Raji (cell line): Measurements from ENCODE around the gene CCDC90B.

Experiments
- POLR2A ChIP-seq: IDR thresholded peaks from 2 replicates; pipeline ENCODE4 v1.6.1; 2011; ENCODE audit warnings: low read depth, low read length, control low read depth; ENCODE audit not compliant: insufficient read depth

Gene CCDC90B

DNA sequence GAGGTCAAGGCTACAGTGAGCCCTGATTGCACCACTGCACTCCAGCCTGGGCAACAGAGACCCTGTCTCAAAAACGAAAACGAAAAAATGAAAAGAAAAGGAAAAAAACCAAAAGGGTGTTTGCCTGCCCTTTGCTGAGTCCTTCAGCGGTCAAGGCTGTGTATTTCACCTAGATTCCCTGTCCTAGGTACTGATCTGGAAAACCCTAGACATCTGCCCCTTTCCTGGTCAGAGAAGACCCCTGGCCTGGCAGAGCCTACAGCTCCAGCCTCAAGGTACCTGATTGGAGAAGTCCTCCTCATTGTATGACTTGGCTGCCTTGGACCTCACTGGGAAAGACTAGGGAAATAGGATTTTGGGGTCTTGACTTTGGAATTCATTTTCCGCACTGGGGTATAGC is 8.0 kb upstream of the CCDC90B start:
- no peak for TF ChIP-seq POLR2A

DNA sequence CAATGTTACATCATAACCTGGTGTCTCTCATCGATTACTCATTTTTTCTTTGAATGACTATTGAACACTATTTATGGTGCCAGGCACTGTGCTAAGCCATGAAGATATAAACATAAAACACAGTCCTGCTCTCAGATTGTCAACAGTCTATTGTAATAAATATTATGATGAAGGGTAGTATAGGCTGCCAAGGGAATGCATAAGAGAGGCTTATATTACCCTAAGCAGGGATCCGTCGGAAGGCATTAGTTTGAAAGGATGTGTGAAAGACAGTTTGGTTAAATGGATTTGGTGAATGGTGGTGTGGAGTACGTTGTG is 7.2 kb upstream of the CCDC90B start:
- TF ChIP-seq POLR2A = no peak

DNA sequence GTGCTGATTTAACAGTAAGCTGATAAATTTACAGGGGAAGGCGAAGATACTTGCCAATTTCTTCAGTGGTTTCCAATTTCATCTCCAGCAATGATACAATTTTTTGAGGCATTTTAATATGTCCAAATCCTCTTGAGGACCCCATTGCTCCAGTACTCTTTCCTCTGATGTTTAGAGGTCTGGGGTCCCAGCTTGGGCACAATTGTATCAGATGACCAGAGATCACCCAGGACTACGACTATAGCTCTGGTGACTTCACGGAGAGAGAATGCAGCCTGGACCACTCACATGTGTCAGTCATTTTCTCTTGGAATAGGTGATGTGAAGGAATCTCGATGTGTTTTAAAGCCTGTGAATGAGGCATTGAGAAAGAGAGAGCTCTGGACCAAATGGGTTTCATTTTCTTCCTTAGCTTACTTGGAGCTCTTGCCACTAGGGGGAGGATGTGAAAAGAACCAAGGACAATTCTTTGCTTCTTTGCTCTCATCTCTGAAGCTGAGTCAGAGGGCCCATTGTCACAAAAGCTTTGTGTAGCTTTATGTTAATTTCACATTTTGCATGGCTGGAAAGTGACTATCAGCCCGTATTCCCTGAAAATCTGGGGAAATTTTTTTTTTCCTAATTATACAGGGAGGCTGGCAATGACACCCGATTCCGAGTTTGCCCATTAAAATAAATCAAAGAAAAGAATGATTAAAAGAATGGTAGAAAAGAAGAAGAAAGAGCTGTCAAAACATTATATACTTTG is 6.7 kb upstream of the CCDC90B start:
- no peak for TF ChIP-seq POLR2A

DNA sequence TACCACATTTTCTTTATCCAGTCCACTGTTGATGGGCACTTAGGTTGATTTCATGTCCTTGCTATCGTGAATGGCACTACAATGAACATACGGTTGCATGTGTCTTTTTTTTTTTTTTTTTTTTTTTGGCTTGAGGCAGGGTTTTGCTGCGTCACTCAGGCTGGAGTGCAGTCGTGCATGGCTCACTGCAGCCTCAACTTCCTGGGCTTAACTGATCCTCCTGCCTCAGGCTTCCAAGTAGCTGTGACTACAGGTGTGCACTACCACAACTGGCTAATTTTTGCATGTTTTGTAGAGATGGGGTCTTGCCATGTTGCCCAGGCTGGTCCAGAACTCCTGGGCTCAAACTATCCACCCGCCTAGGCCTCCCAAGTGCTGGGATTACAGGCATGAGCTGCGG is 1.5 kb upstream of the CCDC90B start:
- TF ChIP-seq POLR2A = peak; percentile 31; the same call in 1 of the 2 replicates

DNA sequence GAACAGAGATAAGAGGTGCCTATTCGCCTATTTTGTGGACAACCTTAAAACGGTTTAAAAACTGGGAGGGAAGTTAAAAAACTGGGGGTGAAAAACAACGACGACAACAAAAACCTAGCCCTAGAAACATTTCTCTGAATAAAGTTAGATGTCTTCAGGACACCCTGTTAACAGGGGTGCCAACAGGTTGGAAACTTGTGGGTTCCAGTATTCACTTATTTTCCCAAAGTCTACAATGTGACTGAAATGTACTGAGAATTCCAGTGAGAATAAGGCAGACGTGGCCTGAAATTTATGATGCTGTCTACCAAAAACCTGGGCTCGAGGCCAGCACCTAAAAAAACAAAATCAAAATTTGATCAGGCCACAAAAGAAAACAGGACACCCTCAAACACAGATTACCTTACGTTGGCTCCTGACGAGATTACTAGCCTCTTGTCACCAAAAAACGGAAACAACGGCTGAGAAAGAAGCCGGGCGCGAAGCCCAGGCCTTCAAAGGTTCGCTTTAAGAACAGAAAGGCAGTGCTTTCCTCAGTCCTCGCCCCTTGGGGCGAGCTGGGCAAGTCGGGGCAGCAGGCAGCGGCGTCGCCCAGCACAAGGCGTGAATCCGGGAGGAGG is 906 bp downstream of the CCDC90B start:
- TF ChIP-seq POLR2A = no peak

DNA sequence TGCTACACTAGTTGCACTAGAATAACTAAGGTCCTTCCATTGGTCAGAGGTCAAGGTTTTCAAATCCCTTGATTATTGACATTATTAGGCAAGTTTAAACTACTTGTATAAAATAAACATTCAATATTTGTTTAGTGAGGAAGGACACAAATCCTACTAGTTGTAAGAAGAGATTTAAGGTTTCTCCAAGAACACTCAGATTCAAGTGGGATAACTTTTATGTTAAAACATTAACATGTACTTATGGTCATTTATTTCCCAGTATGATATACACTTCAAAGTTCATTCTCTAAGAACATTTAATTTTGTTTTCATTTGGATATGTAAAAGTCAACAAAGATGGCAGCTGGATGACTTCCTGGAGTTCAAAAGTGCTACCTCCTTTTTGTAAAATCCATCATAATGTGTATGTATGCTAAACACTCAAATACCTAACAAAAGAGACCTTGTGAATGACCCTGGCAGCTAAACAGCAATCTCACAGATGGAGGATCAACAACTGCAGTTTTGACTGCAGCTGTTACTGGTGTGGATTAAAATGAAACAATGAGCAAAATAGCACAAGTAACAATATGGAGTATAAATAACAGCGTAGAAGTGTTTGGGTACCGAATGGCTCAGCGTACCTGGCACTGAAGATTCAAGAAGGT is 1.5 kb downstream of the CCDC90B start:
- no peak for TF ChIP-seq POLR2A

DNA sequence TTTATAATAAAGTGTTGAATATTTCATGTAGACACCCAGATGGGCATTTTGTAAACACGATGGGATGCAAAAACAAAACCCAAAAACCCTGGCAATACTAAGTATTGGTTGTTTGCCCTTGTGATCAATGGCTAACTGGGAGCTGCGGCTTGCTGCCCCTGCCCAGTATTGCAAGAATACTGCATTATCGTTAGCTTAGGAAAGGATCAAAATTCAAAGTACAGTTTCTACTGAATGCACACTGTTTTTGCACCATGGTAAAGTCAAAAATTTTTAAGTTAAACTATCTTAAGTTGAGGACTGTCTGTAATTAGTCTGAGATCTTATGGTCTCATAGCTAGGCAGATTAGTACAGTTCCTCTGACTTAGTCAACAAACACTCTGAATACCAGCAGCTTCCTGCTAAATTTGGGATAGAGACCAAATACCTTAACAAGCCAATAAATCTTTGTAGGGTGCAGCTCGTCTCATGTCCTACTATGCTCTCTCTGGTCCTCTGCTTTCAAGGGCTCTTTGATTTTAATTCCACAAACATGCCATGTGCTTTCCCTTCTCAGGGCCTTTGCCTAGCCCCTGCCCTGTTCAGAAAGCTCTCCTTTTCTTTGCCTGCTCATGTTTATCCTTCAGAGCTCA is 4.0 kb downstream of the CCDC90B start:
- TF ChIP-seq POLR2A = no peak

DNA sequence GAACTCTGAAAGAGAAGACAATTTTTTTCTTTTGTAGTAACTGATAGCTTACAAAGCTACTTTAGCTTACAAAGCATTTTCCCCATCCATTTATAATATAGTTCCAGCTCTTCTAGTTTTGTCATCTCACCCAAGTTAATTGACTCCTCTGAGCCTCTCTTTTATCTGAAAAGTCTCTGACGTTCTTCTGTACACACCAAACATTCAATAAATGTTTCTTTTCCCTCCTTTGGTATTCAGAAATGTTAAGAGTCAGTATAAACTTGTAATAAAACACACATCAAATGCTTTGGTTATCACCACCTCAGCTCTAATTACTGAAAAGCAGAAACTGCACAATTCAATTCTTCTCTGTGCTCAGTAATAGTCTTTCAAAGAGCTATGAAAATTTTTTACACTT is 5.9 kb downstream of the CCDC90B start:
- TF ChIP-seq POLR2A = no peak

DNA sequence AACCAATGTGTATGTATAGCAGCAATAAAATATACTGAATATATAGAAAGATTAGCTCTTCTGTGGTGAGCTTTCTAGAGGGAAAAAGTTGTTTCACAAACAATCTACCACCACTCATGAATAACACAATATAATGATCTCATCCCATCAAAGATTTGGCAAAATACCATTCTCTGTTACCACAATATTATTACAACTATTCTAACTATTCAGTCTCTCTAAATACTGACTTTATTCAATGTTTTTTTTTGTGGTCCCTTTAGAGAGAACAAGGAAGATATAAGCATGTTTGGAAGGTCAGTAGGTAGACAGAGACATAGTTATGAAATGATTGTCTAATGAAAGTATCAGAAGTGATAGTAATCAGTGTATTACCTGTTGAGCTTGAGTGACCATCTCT is 7.8 kb downstream of the CCDC90B start:
- TF ChIP-seq POLR2A = no peak

DNA sequence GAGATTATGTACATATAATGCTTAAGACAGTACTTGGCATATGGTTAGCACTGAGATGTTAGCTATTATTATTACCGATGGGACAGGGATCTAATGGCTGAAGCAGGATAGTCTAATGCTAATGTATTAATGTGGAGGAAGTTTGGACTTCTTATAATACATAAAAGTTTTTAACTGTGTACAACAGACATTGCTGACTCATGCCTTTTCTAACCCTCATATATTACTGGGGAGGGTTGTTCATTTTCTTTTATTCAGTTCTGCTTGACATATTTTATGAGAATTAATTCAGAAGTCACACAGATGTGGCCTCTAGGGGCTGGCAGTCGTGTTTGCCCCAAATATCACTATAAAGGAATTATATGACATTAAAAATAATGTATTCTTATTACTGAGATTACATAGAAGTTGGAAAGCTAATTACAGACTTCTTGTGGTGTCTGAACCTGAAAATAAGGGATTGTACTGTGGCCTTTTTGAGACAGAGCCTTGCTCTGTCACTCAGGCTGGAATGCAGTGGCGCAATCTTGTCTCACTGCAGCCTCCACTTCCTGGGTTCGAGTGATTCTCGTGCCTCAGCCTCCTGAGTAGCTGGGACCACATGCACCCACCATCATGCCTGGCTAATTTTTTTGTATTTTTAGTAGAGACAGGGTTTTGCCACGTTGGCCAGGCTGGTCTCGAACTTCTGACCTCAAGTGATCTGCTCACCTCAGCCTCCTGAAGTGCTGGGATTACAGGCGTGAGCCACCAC is 10.1 kb downstream of the CCDC90B start:
- no peak for TF ChIP-seq POLR2A

DNA sequence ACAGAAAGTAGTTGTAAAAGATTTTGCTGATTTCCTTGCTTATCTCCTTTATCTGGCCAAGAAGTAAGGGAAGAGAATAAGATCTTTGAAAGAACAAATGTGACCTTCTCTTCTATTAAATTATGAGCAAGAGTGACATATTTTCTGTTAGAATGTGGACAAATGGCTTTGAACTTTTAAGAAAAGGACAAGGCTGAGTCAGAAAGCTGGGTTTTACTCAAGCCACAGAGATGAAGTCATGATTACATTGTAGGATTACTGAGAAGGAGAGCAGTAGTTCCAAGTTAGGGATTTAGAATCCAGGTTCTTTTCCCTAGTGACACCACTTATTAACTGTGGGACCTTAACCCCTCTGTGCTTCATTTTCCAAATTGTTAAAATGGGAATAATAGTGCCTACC is 13.5 kb downstream of the CCDC90B start:
- no peak for TF ChIP-seq POLR2A

DNA sequence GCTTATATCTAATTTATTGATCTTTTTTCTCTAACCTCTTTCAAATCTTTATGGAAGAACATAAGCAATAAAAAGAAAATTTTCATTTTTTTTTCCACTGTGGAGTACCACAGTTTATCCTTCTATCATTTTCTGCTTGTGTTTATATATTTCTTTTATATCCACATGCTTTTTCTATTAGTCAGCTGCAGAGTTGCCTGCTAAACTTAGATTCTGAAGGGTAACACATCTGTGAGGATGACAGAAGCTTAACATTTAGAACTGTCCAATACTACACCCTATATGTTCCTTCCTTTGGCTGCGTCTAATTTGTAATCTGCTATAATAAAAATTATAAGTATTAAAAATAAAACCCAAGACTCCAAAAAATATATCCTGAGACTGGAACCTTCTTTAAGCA is 20.8 kb downstream of the CCDC90B start:
- no peak for TF ChIP-seq POLR2A

DNA sequence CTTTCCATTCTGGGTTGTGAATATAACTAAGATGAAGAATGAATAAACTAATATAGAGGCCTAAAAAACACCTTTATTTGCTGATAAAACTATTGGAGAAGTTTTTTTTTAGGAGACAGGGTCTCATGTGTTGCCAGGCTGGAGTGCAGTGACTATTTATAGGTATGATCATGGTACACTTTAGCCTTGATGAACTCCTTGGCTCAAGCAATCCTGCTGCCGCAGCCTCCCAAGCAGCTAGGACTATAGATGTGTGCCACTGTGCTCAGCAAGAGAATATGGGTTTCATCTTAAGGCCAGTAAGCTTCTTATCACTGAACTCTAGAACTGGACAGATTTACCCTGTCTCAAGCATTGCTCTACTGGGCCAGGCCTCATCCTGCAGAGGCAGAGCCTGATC is 26.6 kb downstream of the CCDC90B start:
- no peak for TF ChIP-seq POLR2A

DNA sequence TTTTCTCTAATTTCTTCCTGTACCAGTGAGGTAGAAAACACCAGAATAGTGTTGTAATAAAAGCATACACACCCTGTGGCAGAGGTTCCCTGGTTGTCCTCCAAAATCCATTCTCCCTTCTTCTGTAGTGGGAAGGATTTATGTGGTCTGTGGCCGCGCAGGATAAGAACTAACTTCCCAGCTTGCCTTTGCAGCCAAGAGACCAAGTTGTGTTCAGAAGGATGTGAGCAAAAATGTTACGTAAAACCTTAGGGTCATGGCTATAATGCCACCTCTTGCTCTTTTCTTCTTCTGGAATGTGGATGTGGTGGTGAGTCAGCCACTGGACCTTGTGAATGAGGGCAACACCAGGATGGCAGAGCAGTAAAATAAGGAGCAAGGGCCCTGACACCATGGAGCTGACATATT is 28.4 kb downstream of the CCDC90B start:
- no peak for TF ChIP-seq POLR2A

DNA sequence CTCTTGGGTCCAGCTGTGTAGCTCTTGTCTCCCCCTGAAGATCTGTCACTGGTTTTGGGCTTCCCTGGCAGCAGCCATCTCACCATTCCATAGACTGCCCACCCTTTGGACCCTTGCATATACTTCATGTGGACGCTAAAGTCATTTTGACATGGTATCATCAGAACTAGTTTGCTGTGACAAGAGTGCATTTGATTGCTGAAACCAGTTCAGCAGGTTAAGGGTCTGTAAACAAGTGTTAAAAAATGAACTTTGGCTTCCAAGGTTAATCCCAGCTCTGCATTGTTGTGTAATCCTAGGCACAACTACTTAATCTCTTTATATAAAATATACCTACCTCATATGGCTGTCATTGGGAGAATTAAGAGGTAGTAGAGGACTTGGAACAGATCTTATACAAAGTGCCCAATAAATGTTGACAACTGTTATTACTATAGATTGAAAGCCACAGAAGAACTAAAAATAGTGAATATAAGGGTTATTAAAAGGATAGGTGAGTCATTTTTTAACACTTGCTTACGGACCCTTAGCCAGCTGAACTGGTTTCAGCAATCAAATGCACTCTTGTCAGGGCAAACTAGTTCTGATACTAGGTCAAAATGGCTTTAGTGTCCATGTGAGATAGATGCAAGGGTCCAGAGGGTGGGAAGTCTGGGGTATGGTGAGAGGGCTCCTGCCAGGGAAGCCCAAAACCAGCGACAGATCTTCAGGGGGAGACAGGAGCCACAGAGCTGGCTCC is 29.4 kb downstream of the CCDC90B start:
- no peak for TF ChIP-seq POLR2A
